A673 (cell line): ENCODE data around the gene LRRC8B.

ENCODE experiments used
- EZH2 ChIP-seq: fragments of 200-600 bp; sonication (generic); IDR thresholded peaks from 2 replicates; pipeline ENCODE4 v1.6.1; 2017; ENCODE audit warnings: borderline replicate concordance, low read depth, mild to moderate bottlenecking, mixed read lengths, antibody characterized with exemption, low read length; ENCODE audit not compliant: poor library complexity, severe bottlenecking
- TF ChIP-seq, protein P1 (sequence below): fragments of 300-800, 200-600 bp; sonication (generic); conservative IDR thresholded peaks from 2 replicates; pipeline ENCODE4 v1.5.1; 2017; ENCODE audit warnings: low read depth, mild to moderate bottlenecking, antibody characterized with exemption, low read length, moderate library complexity, mixed read lengths

DNA sequence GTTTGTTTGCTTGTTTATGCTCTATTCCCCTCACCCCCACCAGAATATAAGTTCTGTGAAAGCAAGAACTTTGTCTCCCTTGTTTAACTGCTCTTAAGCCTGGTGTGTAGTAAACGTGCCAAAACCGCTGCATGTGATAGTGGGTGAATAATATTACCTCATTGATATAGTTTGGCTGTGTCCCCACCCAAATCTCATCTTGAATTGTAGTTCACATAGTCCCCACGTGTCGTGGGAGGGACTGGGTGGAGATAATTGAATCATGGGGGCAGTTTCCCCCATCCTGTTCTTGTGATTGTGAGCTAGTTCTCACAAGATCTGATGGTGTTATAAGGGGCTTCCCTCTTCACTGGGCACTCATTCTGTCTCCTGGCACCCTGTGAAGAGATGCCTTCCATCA is 7.6 kb downstream of the LRRC8B start:
- TF ChIP-seq, protein P1, sequence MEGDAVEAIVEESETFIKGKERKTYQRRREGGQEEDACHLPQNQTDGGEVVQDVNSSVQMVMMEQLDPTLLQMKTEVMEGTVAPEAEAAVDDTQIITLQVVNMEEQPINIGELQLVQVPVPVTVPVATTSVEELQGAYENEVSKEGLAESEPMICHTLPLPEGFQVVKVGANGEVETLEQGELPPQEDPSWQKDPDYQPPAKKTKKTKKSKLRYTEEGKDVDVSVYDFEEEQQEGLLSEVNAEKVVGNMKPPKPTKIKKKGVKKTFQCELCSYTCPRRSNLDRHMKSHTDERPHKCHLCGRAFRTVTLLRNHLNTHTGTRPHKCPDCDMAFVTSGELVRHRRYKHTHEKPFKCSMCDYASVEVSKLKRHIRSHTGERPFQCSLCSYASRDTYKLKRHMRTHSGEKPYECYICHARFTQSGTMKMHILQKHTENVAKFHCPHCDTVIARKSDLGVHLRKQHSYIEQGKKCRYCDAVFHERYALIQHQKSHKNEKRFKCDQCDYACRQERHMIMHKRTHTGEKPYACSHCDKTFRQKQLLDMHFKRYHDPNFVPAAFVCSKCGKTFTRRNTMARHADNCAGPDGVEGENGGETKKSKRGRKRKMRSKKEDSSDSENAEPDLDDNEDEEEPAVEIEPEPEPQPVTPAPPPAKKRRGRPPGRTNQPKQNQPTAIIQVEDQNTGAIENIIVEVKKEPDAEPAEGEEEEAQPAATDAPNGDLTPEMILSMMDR = no peak
- TF ChIP-seq EZH2 = no peak
